Neural progenitor cell (in vitro differentiated cells): Measurements from ENCODE around the gene GET3. TPM values are rescaled to one million over a fixed set of nuclear protein-coding genes. Genes with fewer than 3 reads are reported as not detected.

Experiments
- DNase-seq: peaks from one replicate; pipeline ENCODE4 v3.0.0-alpha.2; 2016; ENCODE audit warnings: low spot score
- H2AFZ ChIP-seq: fragments of 200-600 bp; sonication (generic); replicated peaks from 2 replicates; pipeline ENCODE4 v1.6.1; 2016; ENCODE audit warnings: antibody characterized with exemption
- H3F3A ChIP-seq: fragments of 200-600 bp; sonication (generic); 2 replicates; pipeline ENCODE4 v1.6.1; 2016; ENCODE audit warnings: antibody characterized with exemption, low read depth
- H3K27ac ChIP-seq: fragments of 200-600 bp; sonication (generic); 2 replicates; pipeline ENCODE4 v1.5.1; 2016; ENCODE audit warnings: mild to moderate bottlenecking
- H3K27me3 ChIP-seq: fragments of 200-600 bp; sonication (generic); 2 replicates; pipeline ENCODE4 v1.6.1; 2016; ENCODE audit warnings: mild to moderate bottlenecking, moderate library complexity
- H3K36me3 ChIP-seq: fragments of 200-600 bp; sonication (generic); 2 replicates; pipeline ENCODE4 v1.5.1; 2016
- H3K4me1 ChIP-seq: fragments of 200-600 bp; sonication (generic); 2 replicates; pipeline ENCODE4 v1.6.1; 2016; ENCODE audit warnings: mixed run types
- H3K4me2 ChIP-seq: fragments of 200-600 bp; sonication (generic); 2 replicates; pipeline ENCODE4 v1.6.1; 2016
- H3K4me3 ChIP-seq: fragments of 200-600 bp; sonication (generic); 2 replicates; pipeline ENCODE4 v1.5.1; 2016
- H3K79me2 ChIP-seq: fragments of 200-600 bp; sonication (generic); 2 replicates; pipeline ENCODE4 v1.6.1; 2016; ENCODE audit warnings: low read depth
- H3K9ac ChIP-seq: fragments of 200-600 bp; sonication (generic); 2 replicates; pipeline ENCODE4 v1.6.1; 2016
- H3K9me3 ChIP-seq: fragments of 200-600 bp; sonication (generic); 2 replicates; pipeline ENCODE4 v1.5.1; 2016; ENCODE audit warnings: low read depth
- H4K20me1 ChIP-seq: fragments of 200-600 bp; sonication (generic); 2 replicates; pipeline ENCODE4 v1.6.1; 2016; ENCODE audit warnings: low read depth
- H3K27ac Mint-ChIP-seq: 3 replicates; pipeline ENCODE4 v1.8.0; 2021; ENCODE audit warnings: mixed read lengths
- H3K27me3 Mint-ChIP-seq: 2 replicates; pipeline ENCODE4 v1.8.0; 2022; ENCODE audit warnings: low read depth, mild to moderate bottlenecking, inconsistent platforms, moderate library complexity, mixed read lengths; ENCODE audit not compliant: insufficient read depth
- H3K36me3 Mint-ChIP-seq: 3 replicates; pipeline ENCODE4 v1.8.0; 2021; ENCODE audit warnings: mixed read lengths
- H3K4me1 Mint-ChIP-seq: 3 replicates; pipeline ENCODE4 v1.8.0; 2021; ENCODE audit warnings: mixed read lengths
- H3K4me3 Mint-ChIP-seq: 3 replicates; pipeline ENCODE4 v1.8.0; 2021; ENCODE audit warnings: mild to moderate bottlenecking, moderate library complexity, mixed read lengths
- H3K9me3 Mint-ChIP-seq: 3 replicates; pipeline ENCODE4 v1.8.0; 2020; ENCODE audit warnings: mixed read lengths
- CTCF ChIP-seq: fragments of 200-600 bp; sonication (generic); IDR thresholded peaks from 2 replicates; pipeline ENCODE4 v1.5.1; 2017; ENCODE audit warnings: antibody characterized with exemption, mild to moderate bottlenecking
- EZH2 ChIP-seq: fragments of 200-600 bp; sonication (generic); IDR thresholded peaks from 2 replicates; pipeline ENCODE4 v1.6.1; 2017; ENCODE audit warnings: antibody characterized with exemption, mild to moderate bottlenecking, moderate library complexity
- EZH2phosphoT487 ChIP-seq: fragments of 200-600 bp; sonication (generic); IDR thresholded peaks from 2 replicates; pipeline ENCODE4 v1.6.1; 2017; ENCODE audit warnings: antibody characterized with exemption
- total RNA-seq: library from RNA; depleted of rRNA; stranded (reverse); fragments of >200 nt; gene quantifications from 2 replicates; pipeline ENCODE4 v1.2.3, GENCODE V29; 2015; ENCODE audit warnings: low replicate concordance

GET3 gene
- total RNA-seq, 1 donor from 2014 or later, result 62.9 TPM

- Histone ChIP-seq H3K4me2 (no peak overlapping the region), H3K9me3 (no peaks in the 10 kb centered on the region), H3K4me1 (peaks cover 34% of the 10 kb centered on the region), H3K9ac (no peak overlapping the region), H3K4me3 (no peak overlapping the region), H3K79me2 (no peaks in the 10 kb centered on the region), H3K27ac (no peak overlapping the region), H2AFZ (no peak overlapping the region), H3K36me3 (no peaks in the 10 kb centered on the region), H3F3A (peaks cover 63% of the 10 kb centered on the region), H4K20me1 (no peaks in the 10 kb centered on the region), H3K27me3 (peaks cover 4% of the 10 kb centered on the region)
- DNase-seq, result no peak
- H3K4me1 Mint-ChIP-seq, result peaks cover 34% of the 10 kb centered on the region
- no peak overlapping the region for H3K27ac Mint-ChIP-seq
- peaks cover 2% of the 10 kb centered on the region for H3K9me3 Mint-ChIP-seq
- H3K4me3 Mint-ChIP-seq, result no peak overlapping the region
- peaks cover 12% of the 10 kb centered on the region for H3K27me3 Mint-ChIP-seq
- TF ChIP-seq EZH2 (no peak), EZH2phosphoT487 (no peak), CTCF (no peak)
- H3K36me3 Mint-ChIP-seq, result no peaks in the 10 kb centered on the region
Observed at GRCh38 chr19:12785431-12786031, 48.2 kb downstream of the GET3 start.

GRCh38 chr19:12786141-12786870, 49.0 kb downstream of the GET3 start:
- H3K27me3 Mint-ChIP-seq, result peaks cover 12% of the 10 kb centered on the region
- Histone ChIP-seq H3K27ac (no peak overlapping the region), H3K4me1 (peaks cover 39% of the 10 kb centered on the region), H3K9ac (no peak overlapping the region), H3K36me3 (no peaks in the 10 kb centered on the region), H3K79me2 (no peaks in the 10 kb centered on the region), H2AFZ (no peak overlapping the region), H3K9me3 (no peaks in the 10 kb centered on the region), H3K4me2 (no peak overlapping the region), H3F3A (peaks cover 70% of the 10 kb centered on the region), H4K20me1 (no peaks in the 10 kb centered on the region), H3K4me3 (no peak overlapping the region), H3K27me3 (peaks cover 11% of the 10 kb centered on the region)
- no peak for TF ChIP-seq EZH2phosphoT487
- TF ChIP-seq CTCF, result no peak
- no peak for TF ChIP-seq EZH2
- H3K27ac Mint-ChIP-seq, result no peak overlapping the region
- no peak for DNase-seq
- H3K36me3 Mint-ChIP-seq, result no peaks in the 10 kb centered on the region
- H3K4me3 Mint-ChIP-seq, result no peak overlapping the region
- peaks cover 2% of the 10 kb centered on the region for H3K9me3 Mint-ChIP-seq
- peaks cover 39% of the 10 kb centered on the region for H3K4me1 Mint-ChIP-seq

GRCh38 chr19:12786952-12787351, 49.7 kb downstream of the GET3 start:
- no peaks in the 10 kb centered on the region for H3K36me3 Mint-ChIP-seq
- Histone ChIP-seq H3K9me3 (no peaks in the 10 kb centered on the region), H3K79me2 (no peaks in the 10 kb centered on the region), H3K9ac (no peak overlapping the region), H4K20me1 (no peaks in the 10 kb centered on the region), H3F3A (peaks cover 69% of the 10 kb centered on the region), H3K36me3 (no peaks in the 10 kb centered on the region), H3K4me2 (no peak overlapping the region), H3K27ac (no peak overlapping the region), H2AFZ (no peak overlapping the region), H3K4me3 (no peak overlapping the region), H3K27me3 (peaks cover 18% of the 10 kb centered on the region), H3K4me1 (peaks cover 42% of the 10 kb centered on the region)
- H3K4me1 Mint-ChIP-seq, result peaks cover 33% of the 10 kb centered on the region
- H3K27me3 Mint-ChIP-seq, result peaks cover 7% of the 10 kb centered on the region
- TF ChIP-seq CTCF, result no peak
- no peak for TF ChIP-seq EZH2
- TF ChIP-seq EZH2phosphoT487, result no peak
- no peak for DNase-seq
- no peak overlapping the region for H3K27ac Mint-ChIP-seq
- H3K9me3 Mint-ChIP-seq, result peaks cover 2% of the 10 kb centered on the region
- no peak overlapping the region for H3K4me3 Mint-ChIP-seq
